Measurements from ENCODE around the gene JAK1.

JAK1 gene

DNA sequence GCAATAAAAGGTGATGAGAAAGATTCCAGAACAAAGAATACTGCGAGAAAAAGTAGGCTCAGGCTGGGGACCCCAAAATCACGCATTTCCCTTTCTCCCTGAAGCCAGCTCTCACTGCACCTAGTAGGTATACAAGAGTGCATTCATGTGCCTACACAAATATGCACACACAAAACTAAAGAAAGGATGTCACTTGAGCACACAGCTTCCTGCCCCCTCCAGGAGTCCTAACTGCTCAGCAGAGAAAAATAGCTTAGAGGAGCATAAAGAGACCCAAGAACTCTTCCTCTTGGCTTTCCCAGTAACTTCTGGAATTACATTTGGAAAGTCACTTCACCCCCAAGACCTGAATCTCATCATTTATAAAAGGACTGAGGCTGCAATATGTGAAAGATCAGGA, 38.0 kb downstream of the JAK1 start:
- ChIA-PET POLR2A (no interaction called here), CTCF (interaction anchor here (0.6 kb wide), 1 partner anchor 33 kb away, joined by 3 read pairs; no protein-coding TSS in a partner anchor)
- no peaks in the 10 kb centered on the region for H3K4me1 ChIP-seq (ENCODE audit: control insufficient read depth, insufficient read depth, low read length)
- H3K4me3 ChIP-seq (ENCODE audit: low read depth, low read length): no peak overlapping the region
- no peaks in the 10 kb centered on the region for H3K36me3 ChIP-seq (ENCODE audit: control insufficient read depth in 2 of 2, insufficient read depth in 1 of 2, low read length in 2 of 2)
- no peak overlapping the region for H3K27ac ChIP-seq (ENCODE audit: extremely low read depth, low read depth, low read length)
- no peaks in the 10 kb centered on the region for H3K9me3 ChIP-seq (ENCODE audit: control insufficient read depth, insufficient read depth, low read depth, low read length)
- TF ChIP-seq ZNF175 (tag by site-specific recombination; IDR thresholded peaks at IDR 0.05) (no peak), ZBTB20 (tag by site-specific recombination; IDR thresholded peaks at IDR 0.05) (peak; percentile 15; the same call in 1 of the 2 replicates)

DNA sequence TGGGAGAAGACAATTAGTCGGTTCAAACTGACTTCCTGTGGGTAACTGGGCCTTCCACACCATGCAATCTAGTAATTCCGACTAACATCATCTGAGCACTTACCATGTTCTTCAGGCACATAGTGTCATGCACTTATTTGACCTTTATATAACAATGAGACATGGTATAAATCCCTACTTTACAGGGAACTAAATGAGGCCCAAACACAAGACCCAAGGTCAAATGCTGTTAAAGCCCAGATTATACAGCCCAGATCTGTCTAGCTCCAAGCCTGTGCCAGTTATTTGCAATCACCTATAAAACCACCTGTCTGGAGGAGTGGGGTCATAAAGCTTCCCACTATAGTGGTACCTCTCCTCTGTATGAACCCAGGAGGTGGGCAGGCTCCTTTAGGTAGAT, 40.8 kb downstream of the JAK1 start:
- Histone ChIP-seq H3K9me3 (ENCODE audit: control insufficient read depth, insufficient read depth, low read depth, low read length) (no peaks in the 10 kb centered on the region), H3K4me1 (ENCODE audit: control insufficient read depth, insufficient read depth, low read length) (peaks cover 7% of the 10 kb centered on the region), H3K27ac (ENCODE audit: extremely low read depth, low read depth, low read length) (no peak overlapping the region), H3K36me3 (ENCODE audit: control insufficient read depth in 2 of 2, insufficient read depth in 1 of 2, low read length in 2 of 2) (no peaks in the 10 kb centered on the region), H3K4me3 (ENCODE audit: low read depth, low read length) (no peak overlapping the region)
- ChIA-PET POLR2A (no interaction called here), CTCF (no interaction called here)
- TF ChIP-seq ZNF837 (tag by site-specific recombination; IDR thresholded peaks at IDR 0.05) (no peak), ZBTB21 (tag by site-specific recombination; IDR thresholded peaks at IDR 0.05) (no peak), ZEB2 (tag by site-specific recombination; IDR thresholded peaks at IDR 0.05) (no peak), YY1 (tag by site-specific recombination; IDR thresholded peaks at IDR 0.05) (no peak), ZNF37A (tag by site-specific recombination; IDR thresholded peaks at IDR 0.05) (no peak), ZBTB8A (tag by site-specific recombination; IDR thresholded peaks at IDR 0.05) (no peak), ZNF677 (tag by site-specific recombination; IDR thresholded peaks at IDR 0.05) (no peak)
- TF ChIP-seq, protein P1, sequence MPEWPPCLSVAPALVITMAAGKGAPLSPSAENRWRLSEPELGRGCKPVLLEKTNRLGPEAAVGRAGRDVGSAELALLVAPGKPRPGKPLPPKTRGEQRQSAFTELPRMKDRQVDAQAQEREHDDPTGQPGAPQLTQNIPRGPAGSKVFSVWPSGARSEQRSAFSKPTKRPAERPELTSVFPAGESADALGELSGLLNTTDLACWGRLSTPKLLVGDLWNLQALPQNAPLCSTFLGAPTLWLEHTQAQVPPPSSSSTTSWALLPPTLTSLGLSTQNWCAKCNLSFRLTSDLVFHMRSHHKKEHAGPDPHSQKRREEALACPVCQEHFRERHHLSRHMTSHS (tag by site-specific recombination; IDR thresholded peaks at IDR 0.05): no peak
- TF ChIP-seq, protein P2, sequence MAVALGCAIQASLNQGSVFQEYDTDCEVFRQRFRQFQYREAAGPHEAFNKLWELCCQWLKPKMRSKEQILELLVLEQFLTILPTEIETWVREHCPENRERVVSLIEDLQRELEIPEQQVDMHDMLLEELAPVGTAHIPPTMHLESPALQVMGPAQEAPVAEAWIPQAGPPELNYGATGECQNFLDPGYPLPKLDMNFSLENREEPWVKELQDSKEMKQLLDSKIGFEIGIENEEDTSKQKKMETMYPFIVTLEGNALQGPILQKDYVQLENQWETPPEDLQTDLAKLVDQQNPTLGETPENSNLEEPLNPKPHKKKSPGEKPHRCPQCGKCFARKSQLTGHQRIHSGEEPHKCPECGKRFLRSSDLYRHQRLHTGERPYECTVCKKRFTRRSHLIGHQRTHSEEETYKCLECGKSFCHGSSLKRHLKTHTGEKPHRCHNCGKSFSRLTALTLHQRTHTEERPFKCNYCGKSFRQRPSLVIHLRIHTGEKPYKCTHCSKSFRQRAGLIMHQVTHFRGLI (tag by site-specific recombination; IDR thresholded peaks at IDR 0.05): no peak

DNA sequence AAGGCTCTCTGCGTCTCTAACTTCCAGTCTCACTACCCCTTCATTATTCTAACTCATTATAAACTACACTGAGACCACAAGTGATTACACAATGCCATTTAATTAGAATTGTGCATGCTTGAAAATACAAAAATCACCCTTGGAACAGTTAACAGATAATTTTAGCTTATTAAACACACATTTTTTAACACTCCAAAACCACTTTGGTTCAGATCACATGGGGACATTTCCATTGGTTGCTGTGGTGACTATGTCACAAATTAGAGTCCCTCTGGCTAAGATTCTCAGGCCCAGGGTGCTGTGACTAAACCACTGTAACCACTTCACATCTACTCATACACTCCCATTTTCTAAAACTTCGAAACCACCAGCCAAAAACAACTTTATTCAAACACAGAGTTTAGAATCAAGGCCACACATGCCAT, 43.0 kb downstream of the JAK1 start:
- TF ChIP-seq OSR2 (tag by site-specific recombination; IDR thresholded peaks at IDR 0.05): peak; percentile 24; the same call in 1 of the 2 replicates
- TF ChIP-seq KLF16 (tag by site-specific recombination; IDR thresholded peaks at IDR 0.05): no peak
- TF ChIP-seq ZNF2 (tag by site-specific recombination; IDR thresholded peaks at IDR 0.05): no peak
- no peak for TF ChIP-seq KLF7 (tag by site-specific recombination; IDR thresholded peaks at IDR 0.05; ENCODE audit: borderline replicate concordance)
- no peak for TF ChIP-seq ZNF571 (tag by site-specific recombination; IDR thresholded peaks at IDR 0.05)
- TF ChIP-seq, protein P3, sequence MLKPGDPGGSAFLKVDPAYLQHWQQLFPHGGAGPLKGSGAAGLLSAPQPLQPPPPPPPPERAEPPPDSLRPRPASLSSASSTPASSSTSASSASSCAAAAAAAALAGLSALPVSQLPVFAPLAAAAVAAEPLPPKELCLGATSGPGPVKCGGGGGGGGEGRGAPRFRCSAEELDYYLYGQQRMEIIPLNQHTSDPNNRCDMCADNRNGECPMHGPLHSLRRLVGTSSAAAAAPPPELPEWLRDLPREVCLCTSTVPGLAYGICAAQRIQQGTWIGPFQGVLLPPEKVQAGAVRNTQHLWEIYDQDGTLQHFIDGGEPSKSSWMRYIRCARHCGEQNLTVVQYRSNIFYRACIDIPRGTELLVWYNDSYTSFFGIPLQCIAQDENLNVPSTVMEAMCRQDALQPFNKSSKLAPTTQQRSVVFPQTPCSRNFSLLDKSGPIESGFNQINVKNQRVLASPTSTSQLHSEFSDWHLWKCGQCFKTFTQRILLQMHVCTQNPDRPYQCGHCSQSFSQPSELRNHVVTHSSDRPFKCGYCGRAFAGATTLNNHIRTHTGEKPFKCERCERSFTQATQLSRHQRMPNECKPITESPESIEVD (tag by site-specific recombination; IDR thresholded peaks at IDR 0.05): peak; percentile 75
- TF ChIP-seq, protein P4, sequence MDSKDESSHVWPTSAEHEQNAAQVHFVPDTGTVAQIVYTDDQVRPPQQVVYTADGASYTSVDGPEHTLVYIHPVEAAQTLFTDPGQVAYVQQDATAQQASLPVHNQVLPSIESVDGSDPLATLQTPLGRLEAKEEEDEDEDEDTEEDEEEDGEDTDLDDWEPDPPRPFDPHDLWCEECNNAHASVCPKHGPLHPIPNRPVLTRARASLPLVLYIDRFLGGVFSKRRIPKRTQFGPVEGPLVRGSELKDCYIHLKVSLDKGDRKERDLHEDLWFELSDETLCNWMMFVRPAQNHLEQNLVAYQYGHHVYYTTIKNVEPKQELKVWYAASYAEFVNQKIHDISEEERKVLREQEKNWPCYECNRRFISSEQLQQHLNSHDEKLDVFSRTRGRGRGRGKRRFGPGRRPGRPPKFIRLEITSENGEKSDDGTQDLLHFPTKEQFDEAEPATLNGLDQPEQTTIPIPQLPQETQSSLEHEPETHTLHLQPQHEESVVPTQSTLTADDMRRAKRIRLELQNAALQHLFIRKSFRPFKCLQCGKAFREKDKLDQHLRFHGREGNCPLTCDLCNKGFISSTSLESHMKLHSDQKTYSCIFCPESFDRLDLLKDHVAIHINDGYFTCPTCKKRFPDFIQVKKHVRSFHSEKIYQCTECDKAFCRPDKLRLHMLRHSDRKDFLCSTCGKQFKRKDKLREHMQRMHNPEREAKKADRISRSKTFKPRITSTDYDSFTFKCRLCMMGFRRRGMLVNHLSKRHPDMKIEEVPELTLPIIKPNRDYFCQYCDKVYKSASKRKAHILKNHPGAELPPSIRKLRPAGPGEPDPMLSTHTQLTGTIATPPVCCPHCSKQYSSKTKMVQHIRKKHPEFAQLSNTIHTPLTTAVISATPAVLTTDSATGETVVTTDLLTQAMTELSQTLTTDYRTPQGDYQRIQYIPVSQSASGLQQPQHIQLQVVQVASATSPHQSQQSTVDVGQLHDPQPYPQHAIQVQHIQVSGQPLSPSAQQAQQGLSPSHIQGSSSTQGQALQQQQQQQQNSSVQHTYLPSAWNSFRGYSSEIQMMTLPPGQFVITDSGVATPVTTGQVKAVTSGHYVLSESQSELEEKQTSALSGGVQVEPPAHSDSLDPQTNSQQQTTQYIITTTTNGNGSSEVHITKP (tag by site-specific recombination; IDR thresholded peaks at IDR 0.05): 0 out of 2 replicates have a peak, but pooled peaks have one; percentile 18
- TF ChIP-seq, protein P5, sequence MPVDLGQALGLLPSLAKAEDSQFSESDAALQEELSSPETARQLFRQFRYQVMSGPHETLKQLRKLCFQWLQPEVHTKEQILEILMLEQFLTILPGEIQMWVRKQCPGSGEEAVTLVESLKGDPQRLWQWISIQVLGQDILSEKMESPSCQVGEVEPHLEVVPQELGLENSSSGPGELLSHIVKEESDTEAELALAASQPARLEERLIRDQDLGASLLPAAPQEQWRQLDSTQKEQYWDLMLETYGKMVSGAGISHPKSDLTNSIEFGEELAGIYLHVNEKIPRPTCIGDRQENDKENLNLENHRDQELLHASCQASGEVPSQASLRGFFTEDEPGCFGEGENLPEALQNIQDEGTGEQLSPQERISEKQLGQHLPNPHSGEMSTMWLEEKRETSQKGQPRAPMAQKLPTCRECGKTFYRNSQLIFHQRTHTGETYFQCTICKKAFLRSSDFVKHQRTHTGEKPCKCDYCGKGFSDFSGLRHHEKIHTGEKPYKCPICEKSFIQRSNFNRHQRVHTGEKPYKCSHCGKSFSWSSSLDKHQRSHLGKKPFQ (tag by site-specific recombination; IDR thresholded peaks at IDR 0.05): no peak
- TF ChIP-seq WT1 (tag by site-specific recombination; IDR thresholded peaks at IDR 0.05): peak; percentile 37; the same call in 1 of the 2 replicates
- TF ChIP-seq, protein P6, sequence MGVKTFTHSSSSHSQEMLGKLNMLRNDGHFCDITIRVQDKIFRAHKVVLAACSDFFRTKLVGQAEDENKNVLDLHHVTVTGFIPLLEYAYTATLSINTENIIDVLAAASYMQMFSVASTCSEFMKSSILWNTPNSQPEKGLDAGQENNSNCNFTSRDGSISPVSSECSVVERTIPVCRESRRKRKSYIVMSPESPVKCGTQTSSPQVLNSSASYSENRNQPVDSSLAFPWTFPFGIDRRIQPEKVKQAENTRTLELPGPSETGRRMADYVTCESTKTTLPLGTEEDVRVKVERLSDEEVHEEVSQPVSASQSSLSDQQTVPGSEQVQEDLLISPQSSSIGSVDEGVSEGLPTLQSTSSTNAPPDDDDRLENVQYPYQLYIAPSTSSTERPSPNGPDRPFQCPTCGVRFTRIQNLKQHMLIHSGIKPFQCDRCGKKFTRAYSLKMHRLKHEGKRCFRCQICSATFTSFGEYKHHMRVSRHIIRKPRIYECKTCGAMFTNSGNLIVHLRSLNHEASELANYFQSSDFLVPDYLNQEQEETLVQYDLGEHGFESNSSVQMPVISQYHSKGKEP (tag by site-specific recombination; IDR thresholded peaks at IDR 0.05): no peak
- peak; percentile 100 for TF ChIP-seq SP7 (tag by site-specific recombination; IDR thresholded peaks at IDR 0.05)
- CTCF ChIA-PET: interaction anchor here (0.6 to 1.6 kb wide), 2 partner anchors 10 to 115 kb away, joined by 4 to 8 read pairs; no protein-coding TSS in a partner anchor
- no peak overlapping the region for H3K27ac ChIP-seq (ENCODE audit: extremely low read depth, low read depth, low read length)
- no peak overlapping the region for H3K4me3 ChIP-seq (ENCODE audit: low read depth, low read length)
- H3K4me1 ChIP-seq (ENCODE audit: control insufficient read depth, insufficient read depth, low read length): peaks cover 7% of the 10 kb centered on the region
- H3K9me3 ChIP-seq (ENCODE audit: control insufficient read depth, insufficient read depth, low read depth, low read length): no peaks in the 10 kb centered on the region
- POLR2A ChIA-PET: no interaction called here
- no peaks in the 10 kb centered on the region for H3K36me3 ChIP-seq (ENCODE audit: control insufficient read depth in 2 of 2, insufficient read depth in 1 of 2, low read length in 2 of 2)

Data from HEK293 (cell line).